Stimulated activated memory B cell treated with anti-CD40 and anti-IgM and Interleukin-4, amounts not matched to agents 10 μg/mL and 1 μg/mL and 100 μg/mL, for 72 hours (primary cell): ENCODE measurements around the gene MMS22L.

ENCODE experiments used
- ATAC-seq: fragments of 150-1000 bp; cut with Tn5 transposase; 2 replicates; pipeline ENCODE4 v1.10.0; 2021
- H3K27ac Mint-ChIP-seq: one replicate; pipeline ENCODE4 v1.8.0; 2022; ENCODE audit warnings: mild to moderate bottlenecking, mixed read lengths
- H3K27me3 Mint-ChIP-seq: one replicate; pipeline ENCODE4 v1.8.0; 2022; ENCODE audit warnings: mixed read lengths
- H3K36me3 Mint-ChIP-seq: one replicate; pipeline ENCODE4 v1.8.0; 2022; ENCODE audit warnings: mixed read lengths
- H3K4me1 Mint-ChIP-seq: one replicate; pipeline ENCODE4 v1.8.0; 2022; ENCODE audit warnings: mixed read lengths
- H3K4me3 Mint-ChIP-seq: one replicate; pipeline ENCODE4 v1.8.0; 2022; ENCODE audit warnings: mild to moderate bottlenecking, moderate library complexity, mixed read lengths
- H3K9me3 Mint-ChIP-seq: one replicate; pipeline ENCODE4 v1.8.0; 2022; ENCODE audit warnings: mixed read lengths

MMS22L gene

GRCh38 chr6:97141756-97142155, 141.3 kb downstream of the MMS22L start:
- H3K4me3 Mint-ChIP-seq, result no peak overlapping the region
- H3K4me1 Mint-ChIP-seq, result peaks cover 4% of the 10 kb centered on the region
- ATAC-seq, result no peak
- H3K27me3 Mint-ChIP-seq, result no peaks in the 10 kb centered on the region
- peaks cover 18% of the 10 kb centered on the region for H3K36me3 Mint-ChIP-seq
- H3K27ac Mint-ChIP-seq, result no peak overlapping the region
- H3K9me3 Mint-ChIP-seq, result no peaks in the 10 kb centered on the region

- no peaks in the 10 kb centered on the region for H3K27me3 Mint-ChIP-seq
- H3K27ac Mint-ChIP-seq, result no peak overlapping the region
- H3K9me3 Mint-ChIP-seq, result no peaks in the 10 kb centered on the region
- H3K36me3 Mint-ChIP-seq, result peaks cover 5% of the 10 kb centered on the region
- ATAC-seq, result no peak
- H3K4me3 Mint-ChIP-seq, result no peak overlapping the region
- peaks cover 7% of the 10 kb centered on the region for H3K4me1 Mint-ChIP-seq
Observed at GRCh38 chr6:97138581-97138980, 144.4 kb downstream of the MMS22L start.

GRCh38 chr6:97136626-97137358, 146.2 kb downstream of the MMS22L start:
- Mint-ChIP-seq H3K27ac (no peak overlapping the region), H3K9me3 (no peaks in the 10 kb centered on the region), H3K36me3 (peaks cover 5% of the 10 kb centered on the region), H3K4me3 (no peak overlapping the region), H3K27me3 (no peaks in the 10 kb centered on the region), H3K4me1 (peaks cover 7% of the 10 kb centered on the region)
- ATAC-seq, result no peak

- Mint-ChIP-seq H3K27ac (no peak overlapping the region), H3K4me1 (peaks cover 7% of the 10 kb centered on the region), H3K9me3 (no peaks in the 10 kb centered on the region), H3K27me3 (no peaks in the 10 kb centered on the region), H3K4me3 (no peak overlapping the region), H3K36me3 (peaks cover 5% of the 10 kb centered on the region)
- no peak for ATAC-seq
Observed at GRCh38 chr6:97133067-97133466, 149.9 kb downstream of the MMS22L start.

GRCh38 chr6:97129106-97129505, 153.9 kb downstream of the MMS22L start:
- Mint-ChIP-seq H3K9me3 (no peaks in the 10 kb centered on the region), H3K4me1 (no peaks in the 10 kb centered on the region), H3K4me3 (no peak overlapping the region), H3K36me3 (no peaks in the 10 kb centered on the region), H3K27me3 (no peaks in the 10 kb centered on the region), H3K27ac (no peak overlapping the region)
- no peak for ATAC-seq

- Mint-ChIP-seq H3K27me3 (no peaks in the 10 kb centered on the region), H3K9me3 (no peaks in the 10 kb centered on the region), H3K4me3 (no peak overlapping the region), H3K27ac (no peak overlapping the region), H3K36me3 (no peaks in the 10 kb centered on the region), H3K4me1 (no peaks in the 10 kb centered on the region)
- no peak for ATAC-seq
Observed at GRCh38 chr6:97128507-97128906, 154.5 kb downstream of the MMS22L start.

GRCh38 chr6:97123652-97124051, 159.4 kb downstream of the MMS22L start:
- peaks cover 8% of the 10 kb centered on the region for H3K36me3 Mint-ChIP-seq
- no peak overlapping the region for H3K27ac Mint-ChIP-seq
- H3K4me1 Mint-ChIP-seq, result no peaks in the 10 kb centered on the region
- H3K27me3 Mint-ChIP-seq, result no peaks in the 10 kb centered on the region
- H3K4me3 Mint-ChIP-seq, result no peak overlapping the region
- peaks cover 5% of the 10 kb centered on the region for H3K9me3 Mint-ChIP-seq
- ATAC-seq, result no peak

GRCh38 chr6:97123112-97123511, 159.9 kb downstream of the MMS22L start:
- no peak overlapping the region for H3K4me3 Mint-ChIP-seq
- H3K27me3 Mint-ChIP-seq, result no peaks in the 10 kb centered on the region
- H3K4me1 Mint-ChIP-seq, result no peaks in the 10 kb centered on the region
- H3K27ac Mint-ChIP-seq, result no peak overlapping the region
- H3K9me3 Mint-ChIP-seq, result peaks cover 5% of the 10 kb centered on the region
- ATAC-seq, result no peak
- peaks cover 8% of the 10 kb centered on the region for H3K36me3 Mint-ChIP-seq

- no peak for ATAC-seq
- peaks cover 5% of the 10 kb centered on the region for H3K9me3 Mint-ChIP-seq
Observed at GRCh38 chr6:97120511-97120910, 162.5 kb downstream of the MMS22L start.

GRCh38 chr6:97114645-97115044, 168.4 kb downstream of the MMS22L start:
- Mint-ChIP-seq H3K9me3 (peaks cover 5% of the 10 kb centered on the region), H3K4me3 (no peak overlapping the region), H3K27me3 (no peaks in the 10 kb centered on the region), H3K27ac (no peak overlapping the region), H3K36me3 (peaks cover 7% of the 10 kb centered on the region), H3K4me1 (no peaks in the 10 kb centered on the region)
- no peak for ATAC-seq

More at GRCh38 chr6:97120511-97120910, 162.5 kb downstream of the MMS22L start:
- Mint-ChIP-seq H3K4me1 (no peaks in the 10 kb centered on the region), H3K4me3 (no peak overlapping the region), H3K27me3 (no peaks in the 10 kb centered on the region), H3K27ac (no peak overlapping the region), H3K36me3 (peaks cover 8% of the 10 kb centered on the region)

GRCh38 chr6:97113170-97113569, 169.8 kb downstream of the MMS22L start:
- Mint-ChIP-seq H3K9me3 (peaks cover 4% of the 10 kb centered on the region), H3K36me3 (peaks cover 7% of the 10 kb centered on the region), H3K27ac (no peak overlapping the region), H3K4me3 (no peak overlapping the region), H3K4me1 (no peaks in the 10 kb centered on the region), H3K27me3 (no peaks in the 10 kb centered on the region)
- no peak for ATAC-seq

- Mint-ChIP-seq H3K27me3 (no peaks in the 10 kb centered on the region), H3K9me3 (peaks cover 4% of the 10 kb centered on the region), H3K4me1 (no peaks in the 10 kb centered on the region), H3K4me3 (no peak overlapping the region), H3K36me3 (peaks cover 7% of the 10 kb centered on the region), H3K27ac (no peak overlapping the region)
- ATAC-seq, result no peak
Observed at GRCh38 chr6:97111243-97111642, 171.8 kb downstream of the MMS22L start.

GRCh38 chr6:97110626-97111025, 172.4 kb downstream of the MMS22L start:
- H3K36me3 Mint-ChIP-seq, result peaks cover 7% of the 10 kb centered on the region
- H3K4me3 Mint-ChIP-seq, result no peak overlapping the region
- ATAC-seq, result no peak
- H3K4me1 Mint-ChIP-seq, result no peaks in the 10 kb centered on the region
- no peak overlapping the region for H3K27ac Mint-ChIP-seq
- no peaks in the 10 kb centered on the region for H3K27me3 Mint-ChIP-seq
- H3K9me3 Mint-ChIP-seq, result peaks cover 4% of the 10 kb centered on the region

- peaks cover 12% of the 10 kb centered on the region for H3K36me3 Mint-ChIP-seq
- H3K4me1 Mint-ChIP-seq, result no peaks in the 10 kb centered on the region
- ATAC-seq, result no peak
- H3K9me3 Mint-ChIP-seq, result peaks cover 4% of the 10 kb centered on the region
- H3K4me3 Mint-ChIP-seq, result no peak overlapping the region
- no peak overlapping the region for H3K27ac Mint-ChIP-seq
- no peaks in the 10 kb centered on the region for H3K27me3 Mint-ChIP-seq
Observed at GRCh38 chr6:97110149-97110548, 172.9 kb downstream of the MMS22L start.

- Mint-ChIP-seq H3K4me1 (no peaks in the 10 kb centered on the region), H3K36me3 (peaks cover 12% of the 10 kb centered on the region), H3K27ac (no peak overlapping the region), H3K4me3 (no peak overlapping the region), H3K9me3 (peaks cover 4% of the 10 kb centered on the region), H3K27me3 (no peaks in the 10 kb centered on the region)
- no peak for ATAC-seq
Observed at GRCh38 chr6:97109444-97109843, 173.6 kb downstream of the MMS22L start.

- Mint-ChIP-seq H3K27ac (no peak overlapping the region), H3K4me1 (no peaks in the 10 kb centered on the region), H3K4me3 (no peak overlapping the region), H3K36me3 (peaks cover 5% of the 10 kb centered on the region), H3K9me3 (no peaks in the 10 kb centered on the region), H3K27me3 (no peaks in the 10 kb centered on the region)
- ATAC-seq, result no peak
Observed at GRCh38 chr6:97102145-97102790, 180.7 kb downstream of the MMS22L start.
